Measurements from ENCODE around the gene ABL2.

Gene ABL2

GRCh38 chr1:179153217-179153616, 76.3 kb downstream of the ABL2 start:
- no peak for TF ChIP-seq CTCF (conservative IDR thresholded peaks at IDR 0.05)
- no peak overlapping the region for H3K27ac ChIP-seq

DNA sequence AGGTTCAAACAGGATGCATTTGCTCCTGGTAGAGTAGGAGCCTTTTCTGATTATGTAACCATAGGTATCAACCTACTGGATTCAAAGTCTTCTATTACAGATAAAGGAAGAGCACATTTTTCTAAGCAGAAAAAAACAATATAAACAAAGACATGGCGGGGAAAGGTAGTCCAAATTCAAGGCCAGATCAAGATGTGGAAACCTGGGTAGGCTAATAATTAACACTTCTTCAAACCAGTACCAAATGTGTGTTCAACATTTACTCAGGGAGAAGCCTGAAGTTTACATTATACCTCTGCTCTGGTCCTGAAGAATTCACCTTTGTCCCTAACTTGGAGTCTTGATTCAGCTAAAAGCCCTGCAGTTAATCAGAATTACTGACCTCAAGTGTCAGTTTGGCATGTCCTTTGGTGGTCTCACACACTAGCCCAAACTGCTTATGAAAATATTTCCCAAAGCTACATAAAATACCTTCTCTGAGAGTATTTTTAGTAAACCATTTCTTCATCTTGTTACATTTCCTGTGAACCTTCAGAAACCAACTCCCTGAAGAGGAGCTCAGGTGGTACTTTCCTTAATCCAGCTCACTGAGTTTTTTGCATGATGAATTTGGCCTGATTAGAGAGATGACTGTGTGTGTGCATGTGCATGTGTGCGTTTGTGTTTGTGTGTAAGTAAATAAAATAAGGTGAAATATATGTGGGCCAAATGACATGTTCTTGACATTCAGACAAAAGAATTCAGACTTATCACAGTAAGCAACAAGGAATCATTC, 77.4 kb downstream of the ABL2 start:
- TF ChIP-seq CTCF (conservative IDR thresholded peaks at IDR 0.05) = no peak
- peak overlapping the region; percentile 24; the same call in 1 of the 2 replicates for H3K27ac ChIP-seq

GRCh38 chr1:179146911-179147310, 82.6 kb downstream of the ABL2 start:
- TF ChIP-seq CTCF (conservative IDR thresholded peaks at IDR 0.05) = no peak
- H3K27ac ChIP-seq = no peak overlapping the region

GRCh38 chr1:179146476-179146875, 83.0 kb downstream of the ABL2 start:
- no peak for TF ChIP-seq CTCF (conservative IDR thresholded peaks at IDR 0.05)
- H3K27ac ChIP-seq = no peak overlapping the region

DNA sequence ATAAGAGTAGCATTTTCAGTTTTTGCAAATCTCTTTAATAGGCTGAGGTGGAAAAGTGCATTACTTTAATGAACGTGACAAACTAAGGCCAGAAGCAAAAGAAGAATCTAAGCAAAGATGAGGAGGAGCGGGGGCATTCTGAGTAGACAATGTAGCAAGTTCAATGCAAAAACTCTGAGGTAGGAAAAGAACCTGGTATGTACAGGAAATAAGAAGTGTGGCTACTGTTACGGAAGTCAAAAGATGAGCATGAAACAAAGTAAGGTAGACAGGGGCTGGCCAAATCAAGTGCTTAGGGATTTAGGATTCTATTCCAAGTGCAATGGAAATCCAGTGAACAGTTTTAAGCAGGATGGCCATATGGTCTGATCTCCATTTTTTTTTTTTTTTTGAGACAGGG, 84.0 kb downstream of the ABL2 start:
- TF ChIP-seq CTCF (conservative IDR thresholded peaks at IDR 0.05) = no peak
- no peak overlapping the region for H3K27ac ChIP-seq

DNA sequence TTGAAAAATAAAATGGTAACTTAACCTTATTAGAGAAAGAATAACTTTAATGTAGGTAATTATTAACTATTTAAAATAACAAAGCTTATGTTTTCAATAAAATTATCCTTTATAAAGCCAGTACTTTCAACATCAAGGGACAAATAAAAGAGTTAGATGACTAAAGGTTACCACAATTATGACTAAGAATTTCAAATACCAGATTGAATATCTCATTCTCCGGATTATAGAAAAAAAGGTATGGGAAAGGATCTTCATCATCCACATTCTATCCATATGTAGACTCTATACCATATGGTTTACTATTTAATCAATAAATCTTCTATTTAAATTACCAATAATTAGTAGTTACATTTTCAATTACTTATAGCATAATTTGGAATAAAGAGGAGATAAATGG, 84.9 kb downstream of the ABL2 start:
- H3K27ac ChIP-seq = no peak overlapping the region
- no peak for TF ChIP-seq CTCF (conservative IDR thresholded peaks at IDR 0.05)

DNA sequence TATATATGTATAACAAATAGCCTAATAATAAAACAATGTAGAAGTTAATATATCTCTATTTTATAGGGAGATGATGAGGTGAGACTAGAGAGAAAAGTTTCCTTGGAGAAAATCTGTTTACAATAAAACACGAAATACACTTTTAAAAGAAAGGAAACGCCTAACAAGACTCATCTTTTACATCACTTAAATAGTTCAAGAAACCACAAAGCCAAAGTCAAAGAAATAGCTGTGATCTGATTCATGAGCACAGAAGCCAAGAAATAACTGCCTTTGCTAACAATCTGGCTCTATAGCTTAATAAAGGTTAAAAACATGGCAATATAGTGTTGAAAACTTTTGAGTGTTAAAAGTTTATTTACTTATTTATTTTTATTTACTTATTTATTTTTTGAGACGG, 86.2 kb downstream of the ABL2 start:
- H3K27ac ChIP-seq = no peak overlapping the region
- no peak for TF ChIP-seq CTCF (conservative IDR thresholded peaks at IDR 0.05)

All from VCaP (cell line).